Esophagus muscularis mucosa (tissue), 4 donors: Measurements from ENCODE around the gene PNPLA1.

ENCODE experiments used
- CTCF ChIP-seq, 3 experiments: fragments of 200-600 bp in 2 of 3; fragments of 450-650 bp in 1 of 3; sonication (generic) in 2 of 3; IDR thresholded peaks; one replicate each; pipeline ENCODE4 v1.5.1; 2017 to 2019; ENCODE audit warnings: antibody characterized with exemption in 3 of 3, mild to moderate bottlenecking in 2 of 3, moderate library complexity in 1 of 3
- EP300 ChIP-seq: sonication (generic); formaldehyde crosslinking; IDR thresholded peaks from one replicate; pipeline ENCODE4 v1.6.1; 2017; ENCODE audit warnings: antibody characterized with exemption
- POLR2A ChIP-seq: fragments of 450-650 bp; IDR thresholded peaks from one replicate; pipeline ENCODE4 v1.6.1; 2017; ENCODE audit warnings: antibody characterized with exemption, moderate library complexity, mild to moderate bottlenecking, low read depth
- POLR2AphosphoS5 ChIP-seq, 2 donors: sonication (generic); formaldehyde crosslinking; IDR thresholded peaks; one replicate each; pipeline ENCODE4 v1.6.1; 2017; ENCODE audit warnings: antibody characterized with exemption in 2 of 2

GRCh38 chr6:36331381-36331780, 61.5 kb downstream of the PNPLA1 start:
- TF ChIP-seq POLR2AphosphoS5 (IDR thresholded peaks at IDR 0.05) (no peak), CTCF (IDR thresholded peaks at IDR 0.05) (no peak), POLR2A (no peak), EP300 (no peak)
